AG10803 (cell line): ENCODE measurements around the gene LIN7C.

Experiments used
- DNase-seq: peaks from one replicate; pipeline ENCODE4 v3.0.0; 2010; ENCODE audit warnings: low read depth
- H3K4me3 ChIP-seq: 2 replicates; pipeline ENCODE4 v1.5.1; 2011; ENCODE audit warnings: mild to moderate bottlenecking, low read length, control low read depth
- TF ChIP-seq, protein P1 (sequence below): conservative IDR thresholded peaks from 2 replicates; pipeline ENCODE4 v1.5.1; 2011; ENCODE audit warnings: mild to moderate bottlenecking, low read length, control low read depth, inconsistent platforms

Gene LIN7C

DNA sequence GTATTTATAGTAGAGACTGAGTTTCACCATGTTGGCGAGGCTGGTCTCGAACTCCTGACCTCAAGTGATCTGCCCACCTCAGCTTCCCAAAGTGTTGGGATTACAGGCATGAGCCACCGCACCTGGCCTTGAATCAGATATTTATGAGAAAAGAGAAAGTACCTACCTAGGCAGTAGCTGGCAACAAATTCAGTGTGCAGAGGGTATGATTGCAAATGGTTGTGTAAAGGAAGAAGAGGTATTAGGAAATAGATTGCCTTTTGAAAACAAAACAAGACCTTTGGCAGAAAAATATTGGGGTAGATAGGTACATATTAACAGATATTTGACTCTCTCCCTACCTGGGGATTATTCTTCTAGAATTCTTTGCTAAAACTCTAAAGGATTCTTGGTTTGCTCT, 38.5 kb upstream of the LIN7C start:
- DNase-seq, result no peak
- H3K4me3 ChIP-seq, result no peak overlapping the region
- TF ChIP-seq, protein P1, sequence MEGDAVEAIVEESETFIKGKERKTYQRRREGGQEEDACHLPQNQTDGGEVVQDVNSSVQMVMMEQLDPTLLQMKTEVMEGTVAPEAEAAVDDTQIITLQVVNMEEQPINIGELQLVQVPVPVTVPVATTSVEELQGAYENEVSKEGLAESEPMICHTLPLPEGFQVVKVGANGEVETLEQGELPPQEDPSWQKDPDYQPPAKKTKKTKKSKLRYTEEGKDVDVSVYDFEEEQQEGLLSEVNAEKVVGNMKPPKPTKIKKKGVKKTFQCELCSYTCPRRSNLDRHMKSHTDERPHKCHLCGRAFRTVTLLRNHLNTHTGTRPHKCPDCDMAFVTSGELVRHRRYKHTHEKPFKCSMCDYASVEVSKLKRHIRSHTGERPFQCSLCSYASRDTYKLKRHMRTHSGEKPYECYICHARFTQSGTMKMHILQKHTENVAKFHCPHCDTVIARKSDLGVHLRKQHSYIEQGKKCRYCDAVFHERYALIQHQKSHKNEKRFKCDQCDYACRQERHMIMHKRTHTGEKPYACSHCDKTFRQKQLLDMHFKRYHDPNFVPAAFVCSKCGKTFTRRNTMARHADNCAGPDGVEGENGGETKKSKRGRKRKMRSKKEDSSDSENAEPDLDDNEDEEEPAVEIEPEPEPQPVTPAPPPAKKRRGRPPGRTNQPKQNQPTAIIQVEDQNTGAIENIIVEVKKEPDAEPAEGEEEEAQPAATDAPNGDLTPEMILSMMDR, result no peak

DNA sequence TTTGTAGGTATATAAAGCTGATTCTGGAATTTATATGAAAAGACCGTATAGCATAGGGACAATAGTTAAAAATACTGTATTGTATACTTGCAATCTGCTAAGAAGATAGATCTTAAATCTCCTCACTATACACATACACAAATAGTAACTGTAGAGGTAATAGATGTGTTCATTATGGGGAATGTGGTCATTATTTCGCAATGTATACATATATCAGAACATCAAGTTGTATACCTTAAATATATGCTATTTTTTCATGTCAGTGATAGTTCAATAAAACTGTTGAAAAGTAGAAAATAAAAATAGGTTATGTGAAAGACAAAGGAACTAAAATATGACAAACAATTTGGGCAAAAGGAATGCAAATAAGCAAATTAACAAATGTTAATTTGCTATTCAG, 35.2 kb upstream of the LIN7C start:
- TF ChIP-seq, protein P1, result no peak
- no peak overlapping the region for H3K4me3 ChIP-seq
- no peak for DNase-seq

GRCh38 chr11:27540051-27540450, 33.5 kb upstream of the LIN7C start:
- H3K4me3 ChIP-seq, result no peak overlapping the region
- TF ChIP-seq, protein P1, result no peak
- no peak for DNase-seq

GRCh38 chr11:27535103-27535502, 28.5 kb upstream of the LIN7C start:
- TF ChIP-seq, protein P1, result no peak
- no peak for DNase-seq
- no peak overlapping the region for H3K4me3 ChIP-seq

GRCh38 chr11:27532652-27533325, 26.2 kb upstream of the LIN7C start:
- H3K4me3 ChIP-seq, result no peak overlapping the region
- DNase-seq, result peak; percentile 31
- TF ChIP-seq, protein P1, result no peak

DNA sequence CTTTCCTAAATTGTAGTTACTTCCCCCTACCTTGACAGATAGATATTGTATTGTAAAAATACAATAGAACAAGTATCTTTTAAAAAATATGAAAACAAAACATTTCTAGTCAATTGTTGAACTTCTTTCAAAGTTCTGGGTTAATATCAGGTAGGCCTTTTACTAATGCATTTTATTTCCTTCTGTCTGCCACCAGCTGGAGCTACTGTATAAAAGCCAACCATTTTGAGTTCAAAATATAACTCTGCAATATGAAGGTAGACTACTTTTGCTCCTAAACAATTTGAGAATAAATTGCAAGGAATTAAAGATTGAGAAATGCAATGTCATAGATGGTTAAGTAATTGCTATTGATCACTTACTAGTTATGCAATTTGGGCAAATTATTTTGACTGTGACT, 22.1 kb upstream of the LIN7C start:
- no peak for DNase-seq
- H3K4me3 ChIP-seq, result no peak overlapping the region
- TF ChIP-seq, protein P1, result 0 out of 2 replicates have a peak, but pooled peaks have one; percentile 13

DNA sequence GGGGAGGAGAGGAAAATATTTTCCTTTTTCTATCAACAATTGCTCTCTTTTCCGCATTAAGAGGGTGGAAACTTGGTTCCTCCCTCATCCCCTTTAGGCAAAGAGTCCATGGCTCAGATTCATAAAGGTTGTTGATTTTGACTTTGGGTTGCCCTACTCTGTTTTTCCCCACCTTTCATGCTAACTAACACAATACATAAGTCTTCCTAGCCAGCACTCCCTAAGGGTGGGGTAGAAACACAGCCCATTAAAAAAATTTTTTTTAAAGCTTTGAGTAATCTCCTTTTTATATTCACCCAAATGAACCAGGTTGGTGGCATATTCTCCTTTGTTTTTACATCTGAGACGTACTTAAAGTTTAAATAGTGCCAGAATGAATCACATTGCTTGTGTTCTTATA, 20.0 kb upstream of the LIN7C start:
- TF ChIP-seq, protein P1, result no peak
- no peak overlapping the region for H3K4me3 ChIP-seq
- DNase-seq, result no peak
